Activated gamma-delta T cell treated with anti-CD3 and anti-CD28 coated beads, Interleukin-2, amount 50 U/mL, for 16 hours (primary cell): ENCODE data around the gene ZSWIM6.

ENCODE experiments used
- DNase-seq: peaks from one replicate; pipeline ENCODE4 v3.0.0-alpha.2; 2020; ENCODE audit warnings: low read depth

The ZSWIM6 gene

GRCh38 chr5:61486476-61486875 lies 154.4 kb downstream of the ZSWIM6 start:
- no peak for DNase-seq

DNA sequence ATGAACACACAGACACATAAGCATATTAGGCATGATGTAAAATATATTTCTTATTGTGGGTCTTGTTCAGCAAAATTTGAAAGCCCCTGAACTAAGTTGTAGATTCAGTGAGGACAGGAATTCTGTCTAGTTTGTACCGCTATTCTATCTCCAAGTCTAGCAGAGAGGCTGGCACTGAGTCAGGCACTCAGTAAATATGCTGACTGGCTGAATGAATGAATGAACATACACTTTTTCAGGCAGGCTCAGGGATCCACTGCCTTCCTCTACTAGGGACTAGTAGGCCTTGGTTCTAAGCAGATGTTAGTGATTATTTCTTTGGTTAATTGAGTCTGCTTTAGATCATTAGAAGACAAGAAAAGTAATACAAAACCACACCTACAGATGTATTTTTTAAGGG lies 157.5 kb downstream of the ZSWIM6 start:
- DNase-seq = no peak

- DNase-seq = no peak
These were observed 159.8 kb downstream of the ZSWIM6 start for GRCh38 chr5:61491861-61492260.

- DNase-seq = no peak
These were observed 161.9 kb downstream of the ZSWIM6 start for GRCh38 chr5:61493973-61494372.

GRCh38 chr5:61496446-61496845 lies 164.4 kb downstream of the ZSWIM6 start:
- no peak for DNase-seq

GRCh38 chr5:61496860-61497259 lies 164.8 kb downstream of the ZSWIM6 start:
- DNase-seq = no peak

DNA sequence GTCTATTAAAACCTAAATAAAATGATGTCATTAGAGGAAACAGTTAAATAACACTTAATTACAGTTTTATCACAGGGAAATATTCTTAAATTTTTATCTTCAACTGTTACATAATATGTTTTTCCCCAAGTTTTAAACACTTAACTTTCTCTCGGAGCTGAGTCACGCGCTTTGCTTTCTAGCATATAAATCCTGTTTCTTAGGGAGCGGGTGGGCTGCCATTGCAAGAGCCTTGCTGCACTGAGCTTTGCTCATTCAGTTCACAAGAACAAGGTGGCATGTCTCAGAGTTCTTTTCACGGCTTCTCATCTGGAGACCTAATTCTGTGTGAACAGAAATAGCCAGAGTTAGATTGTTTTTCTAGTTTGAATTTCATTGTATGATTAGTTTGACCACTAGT lies 166.1 kb downstream of the ZSWIM6 start:
- no peak for DNase-seq

- no peak for DNase-seq
These were observed 169.9 kb downstream of the ZSWIM6 start for GRCh38 chr5:61501971-61502370.

- DNase-seq = no peak
These were observed 172.2 kb downstream of the ZSWIM6 start for GRCh38 chr5:61504143-61504770.

DNA sequence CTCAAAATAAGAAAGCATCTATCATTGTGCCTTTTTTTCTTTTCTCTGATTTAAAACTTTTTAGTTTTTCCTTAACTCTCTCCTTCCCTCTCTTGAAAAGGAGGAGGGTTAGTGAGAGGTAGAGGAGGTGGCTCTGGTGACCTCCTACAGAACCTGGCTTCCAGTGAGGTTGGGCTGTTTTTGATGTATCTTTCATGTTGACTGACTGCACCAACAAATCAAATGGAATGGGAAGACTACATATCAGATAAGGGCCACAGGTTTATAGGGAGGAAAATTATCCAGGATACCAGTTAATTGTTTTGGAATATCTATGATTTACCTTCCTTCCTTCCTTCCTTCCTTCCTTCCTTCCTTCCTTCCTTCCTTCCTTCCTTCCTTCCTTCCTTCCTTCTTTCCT lies 173.2 kb downstream of the ZSWIM6 start:
- no peak for DNase-seq

DNA sequence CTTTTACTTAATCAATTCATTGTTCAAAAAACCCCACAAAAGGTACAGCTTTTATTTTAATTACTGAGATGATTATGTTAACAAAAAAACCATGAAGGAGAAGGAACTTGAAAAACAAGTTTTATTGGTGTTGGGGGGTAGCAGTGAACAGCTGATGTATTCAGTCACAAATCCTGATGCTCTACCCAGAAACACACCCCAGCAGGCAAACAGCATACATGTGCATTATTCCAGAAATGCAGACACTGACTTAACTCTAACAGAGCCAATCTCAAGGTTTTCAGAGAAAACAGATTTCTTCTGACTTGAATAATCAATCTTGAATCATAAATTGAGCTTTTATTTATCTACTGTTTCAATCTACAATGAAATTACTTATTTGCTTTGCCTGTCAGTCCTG lies 175.2 kb downstream of the ZSWIM6 start:
- DNase-seq = no peak

DNA sequence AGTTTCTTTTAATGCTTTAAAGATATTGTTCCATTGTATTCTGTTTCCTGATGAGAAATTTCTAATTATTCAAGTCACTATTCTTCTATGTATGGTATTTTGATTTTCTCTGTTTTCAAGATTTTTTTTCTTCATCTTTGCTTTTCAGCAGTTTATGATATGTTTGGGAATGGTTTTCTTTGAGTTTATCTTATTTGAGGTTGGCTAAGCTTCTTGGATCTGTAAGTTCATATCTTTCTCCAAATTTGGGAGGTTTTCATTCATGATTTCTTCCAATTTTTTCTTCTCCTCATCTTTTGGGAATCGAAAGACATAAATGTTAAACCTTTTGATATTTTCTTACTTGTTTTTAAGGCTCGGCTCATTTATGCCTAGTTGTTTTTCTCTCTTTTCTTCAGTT lies 184.9 kb downstream of the ZSWIM6 start:
- DNase-seq = no peak

DNA sequence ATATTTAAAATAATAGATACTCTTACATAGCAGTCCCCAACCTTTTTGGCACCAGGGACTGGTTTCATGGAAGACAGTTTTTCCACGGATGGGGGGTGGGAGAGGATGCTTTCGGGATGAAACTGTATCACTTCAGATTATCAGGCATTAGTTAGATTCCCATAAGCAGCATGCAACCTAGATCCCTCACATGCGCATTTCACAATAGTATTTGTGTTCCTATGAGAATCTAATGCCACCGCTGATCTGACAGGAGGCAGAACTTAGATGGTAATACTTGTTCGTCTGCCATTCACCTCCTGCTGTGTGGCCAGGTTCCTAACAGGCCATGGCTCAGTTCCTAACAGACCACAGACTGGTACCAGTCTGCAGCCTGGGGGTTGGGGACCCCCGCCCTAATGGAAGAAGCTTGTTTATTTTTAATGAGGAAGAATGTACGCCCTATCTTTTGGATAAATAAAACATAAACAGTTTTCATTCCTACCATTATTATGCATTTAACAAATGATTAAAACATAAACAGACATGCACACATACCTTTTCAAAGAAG lies 187.7 kb downstream of the ZSWIM6 start:
- no peak for DNase-seq

DNA sequence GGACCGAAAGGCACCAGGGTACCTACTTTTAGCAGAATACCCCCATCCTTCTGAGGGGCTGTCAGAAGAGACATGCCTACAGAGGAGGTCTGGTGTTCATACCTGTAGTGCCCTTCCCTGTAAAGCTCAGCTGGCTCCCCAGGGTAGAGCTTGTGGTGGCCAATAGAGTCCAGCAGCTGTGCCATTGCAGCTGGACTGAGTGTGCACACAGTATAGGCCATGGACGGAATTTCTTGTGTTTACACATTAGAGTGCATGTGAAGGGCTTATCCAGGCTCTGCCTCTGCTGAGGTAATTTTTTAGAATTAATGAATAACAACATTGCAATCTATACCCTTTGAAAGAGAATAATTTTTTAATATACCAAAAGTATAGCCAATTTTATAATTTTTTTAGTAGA lies 191.0 kb downstream of the ZSWIM6 start:
- DNase-seq = no peak

DNA sequence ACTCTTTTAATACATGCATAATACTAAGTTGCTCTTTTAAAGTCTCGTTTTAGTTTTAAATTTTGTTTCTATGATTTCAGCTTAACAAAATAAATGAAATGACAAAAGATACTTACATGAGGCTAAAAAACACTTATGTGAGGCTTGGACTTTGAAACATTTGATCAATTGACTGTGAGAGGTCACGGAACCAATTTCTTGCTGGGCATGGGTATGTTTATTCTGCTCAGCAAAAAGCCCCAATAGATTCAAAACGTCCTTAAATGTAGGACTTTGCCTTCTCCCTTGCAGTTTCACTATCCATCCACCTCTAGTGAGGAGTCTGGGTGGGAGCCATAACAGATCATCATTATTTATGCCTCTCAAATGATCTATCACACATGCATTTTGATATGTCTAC lies 191.9 kb downstream of the ZSWIM6 start:
- DNase-seq = no peak

DNA sequence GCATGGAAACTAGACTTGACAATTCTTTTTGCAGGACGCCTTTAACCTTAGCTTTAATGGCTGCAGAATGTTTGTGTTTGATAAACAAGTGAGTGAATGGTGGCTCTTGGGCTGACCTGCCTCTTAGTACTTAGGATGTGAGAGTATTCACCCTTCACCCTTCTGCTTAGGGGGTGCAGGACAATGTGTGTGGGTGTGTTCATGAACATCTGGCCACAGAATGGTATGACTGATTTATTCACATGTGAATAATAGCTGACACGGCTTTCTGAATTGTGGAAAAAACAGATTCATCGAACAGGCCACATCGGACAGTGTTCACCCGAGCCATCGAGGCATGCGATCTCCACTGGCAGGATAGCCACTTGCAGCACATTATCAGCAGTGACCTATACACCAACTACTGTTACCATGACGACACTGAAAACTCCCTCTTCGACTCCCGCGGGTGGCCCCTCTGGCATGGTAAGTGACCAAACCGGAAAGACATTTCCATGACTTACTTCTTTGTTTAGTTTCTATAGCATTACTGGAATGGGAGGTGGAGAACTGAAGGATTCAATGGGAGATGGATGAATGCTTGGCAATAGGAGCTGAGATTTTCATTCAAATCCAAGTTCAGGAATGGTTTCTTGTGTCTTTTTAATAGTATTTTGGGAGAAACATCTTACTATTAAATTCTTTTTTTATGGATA lies 193.6 kb downstream of the ZSWIM6 start:
- DNase-seq = no peak

- DNase-seq = no peak
These were observed 194.1 kb downstream of the ZSWIM6 start for GRCh38 chr5:61526207-61526519.

GRCh38 chr5:61532983-61533382 lies 200.9 kb downstream of the ZSWIM6 start:
- DNase-seq = no peak

- no peak for DNase-seq
These were observed 202.6 kb downstream of the ZSWIM6 start for GRCh38 chr5:61534481-61535267.

DNA sequence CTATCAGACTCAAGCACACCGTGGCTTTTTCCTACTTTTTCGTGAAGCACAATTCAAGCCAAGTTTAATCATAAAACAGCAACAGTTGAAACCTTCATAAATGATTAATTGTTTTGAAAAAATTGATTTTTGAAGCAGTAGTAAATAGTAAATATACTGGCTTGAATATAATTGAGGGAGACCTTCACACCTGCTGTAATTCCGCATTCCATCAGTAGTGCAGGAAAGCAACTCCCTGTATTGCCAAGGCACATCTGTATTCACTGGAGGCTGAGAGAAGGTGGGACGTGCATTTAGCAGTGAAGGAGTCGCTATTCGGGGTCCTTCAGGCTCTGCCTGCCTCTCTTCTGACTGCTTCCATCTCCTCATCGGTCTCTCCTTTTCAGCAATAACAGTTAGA lies 203.8 kb downstream of the ZSWIM6 start:
- no peak for DNase-seq

DNA sequence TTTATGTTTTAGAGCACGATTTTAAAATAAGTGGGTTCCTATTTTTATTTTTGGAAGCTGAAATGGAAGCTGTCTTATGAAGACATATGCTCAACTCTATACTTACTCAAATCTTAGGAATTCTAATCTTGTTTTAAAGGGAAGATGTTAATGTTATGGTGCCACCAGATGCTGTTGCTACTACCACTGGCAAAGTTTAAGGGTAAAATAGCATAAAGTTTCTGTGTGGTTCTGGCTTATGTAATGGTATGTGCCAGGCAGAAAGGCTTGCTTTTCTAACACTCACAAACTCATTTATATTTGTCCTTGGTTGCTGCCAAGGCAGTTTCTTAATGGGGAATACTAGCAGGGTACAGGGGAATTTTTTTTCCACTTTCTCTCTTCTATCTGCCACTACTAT lies 204.9 kb downstream of the ZSWIM6 start:
- DNase-seq = no peak

GRCh38 chr5:61538722-61539501 lies 206.9 kb downstream of the ZSWIM6 start:
- no peak for DNase-seq
